Measurements from ENCODE around the gene NOS1AP. TPM values are rescaled to one million over a fixed set of nuclear protein-coding genes. Genes with fewer than 3 reads are reported as not detected.

NOS1AP gene
- total and polyA plus RNA-seq, 12 donors, result 0.37 to 12.0 (median 3.1) TPM

DNA sequence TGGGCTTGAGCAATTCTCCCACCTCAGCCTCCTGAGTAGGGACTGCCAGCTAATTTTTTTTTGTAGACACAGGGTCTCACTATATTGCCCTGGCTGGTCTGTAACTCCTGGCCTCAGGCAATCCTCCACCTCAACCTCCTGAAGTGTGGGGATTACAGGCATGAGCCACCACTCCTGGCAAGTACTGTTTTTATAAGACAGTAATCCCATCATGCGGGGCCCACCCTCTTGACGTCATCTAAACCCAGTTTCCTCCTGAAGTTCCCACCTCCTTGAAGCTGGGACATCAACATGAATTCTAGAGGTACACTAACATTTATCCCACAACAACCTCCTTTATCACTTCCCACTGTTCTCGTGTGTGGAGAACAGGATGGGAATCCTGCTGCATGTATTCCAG lies 202.5 kb downstream of the NOS1AP start:
- intact Hi-C loops (cut with DNase I), result loop anchor here in 1 of 2 donors (5.0 to 10.0 kb wide), 2 partner anchors 215 to 223 kb away; partner anchors contain the start of gene UHMK1
- no peaks in the 10 kb centered on the region for H3K36me3 ChIP-seq (replicated peaks in 1 of 2)
- no peaks in the 10 kb centered on the region for H3K27me3 ChIP-seq
- no peaks in the 10 kb centered on the region for H3K9me3 ChIP-seq (replicated peaks in 1 of 3)
- no peak overlapping the region for H3K27ac ChIP-seq
- DNase-seq, result no peak
- WGBS, 4 donors, result 85 to 91% (median 88%) methylated on average over 3 of the region's 3 CpGs
- no peak overlapping the region for H3K4me3 ChIP-seq
- no peaks in the 10 kb centered on the region for H3K4me1 ChIP-seq (replicated peaks in 1 of 2)
- no peak for TF ChIP-seq POLR2A (IDR thresholded peaks at IDR 0.05)
- TF ChIP-seq, protein P1, sequence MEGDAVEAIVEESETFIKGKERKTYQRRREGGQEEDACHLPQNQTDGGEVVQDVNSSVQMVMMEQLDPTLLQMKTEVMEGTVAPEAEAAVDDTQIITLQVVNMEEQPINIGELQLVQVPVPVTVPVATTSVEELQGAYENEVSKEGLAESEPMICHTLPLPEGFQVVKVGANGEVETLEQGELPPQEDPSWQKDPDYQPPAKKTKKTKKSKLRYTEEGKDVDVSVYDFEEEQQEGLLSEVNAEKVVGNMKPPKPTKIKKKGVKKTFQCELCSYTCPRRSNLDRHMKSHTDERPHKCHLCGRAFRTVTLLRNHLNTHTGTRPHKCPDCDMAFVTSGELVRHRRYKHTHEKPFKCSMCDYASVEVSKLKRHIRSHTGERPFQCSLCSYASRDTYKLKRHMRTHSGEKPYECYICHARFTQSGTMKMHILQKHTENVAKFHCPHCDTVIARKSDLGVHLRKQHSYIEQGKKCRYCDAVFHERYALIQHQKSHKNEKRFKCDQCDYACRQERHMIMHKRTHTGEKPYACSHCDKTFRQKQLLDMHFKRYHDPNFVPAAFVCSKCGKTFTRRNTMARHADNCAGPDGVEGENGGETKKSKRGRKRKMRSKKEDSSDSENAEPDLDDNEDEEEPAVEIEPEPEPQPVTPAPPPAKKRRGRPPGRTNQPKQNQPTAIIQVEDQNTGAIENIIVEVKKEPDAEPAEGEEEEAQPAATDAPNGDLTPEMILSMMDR (IDR thresholded peaks at IDR 0.05), result no peak

- TF ChIP-seq POLR2A (IDR thresholded peaks at IDR 0.05), result no peak
- TF ChIP-seq, protein P1 (IDR thresholded peaks at IDR 0.05), result no peak
- Histone ChIP-seq H3K4me3 (no peak overlapping the region), H3K27ac (no peak overlapping the region), H3K4me1 (replicated peaks in 1 of 2) (no peaks in the 10 kb centered on the region), H3K9me3 (replicated peaks in 1 of 3) (no peaks in the 10 kb centered on the region), H3K27me3 (no peaks in the 10 kb centered on the region), H3K36me3 (replicated peaks in 1 of 2) (no peaks in the 10 kb centered on the region)
- no peak for DNase-seq
- intact Hi-C loops (cut with DNase I), result loop anchor here in 1 of 2 donors (5.0 to 10.0 kb wide), 2 partner anchors 215 to 222 kb away; partner anchors contain the start of gene UHMK1
- 80 to 94% (median 87%) methylated on average over 5 of the region's 5 CpGs for WGBS, 4 donors
Observed at GRCh38 chr1:162272419-162272818, 202.9 kb downstream of the NOS1AP start.

DNA sequence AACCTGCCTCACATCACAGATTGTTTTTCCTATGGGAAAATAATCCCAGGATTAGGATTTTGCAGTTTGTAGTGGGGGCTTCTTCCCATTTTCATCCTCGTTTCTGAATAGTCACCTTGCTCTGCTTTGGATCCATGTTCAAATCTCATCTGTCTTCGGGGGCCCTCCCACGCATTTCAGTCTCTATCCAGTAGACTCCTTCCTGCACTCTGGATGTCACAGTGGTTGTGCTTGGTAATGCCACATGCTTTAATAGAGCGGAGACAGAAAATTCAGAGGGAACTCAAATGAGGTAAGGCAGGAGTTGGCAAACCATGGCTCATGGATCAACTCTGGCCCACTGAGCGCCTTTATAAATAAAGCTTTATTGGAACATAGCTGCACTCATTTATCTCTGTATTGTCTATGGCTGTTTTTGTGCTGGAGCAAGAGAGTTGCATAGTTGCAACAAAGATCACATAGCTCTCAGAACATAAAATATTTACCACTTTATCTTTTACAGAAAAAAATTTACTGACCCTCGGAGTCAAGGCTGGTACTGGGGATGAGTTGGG lies 206.2 kb downstream of the NOS1AP start:
- H3K4me1 ChIP-seq (replicated peaks in 1 of 2), result no peaks in the 10 kb centered on the region
- no peak overlapping the region for H3K27ac ChIP-seq
- H3K27me3 ChIP-seq, result no peaks in the 10 kb centered on the region
- no peaks in the 10 kb centered on the region for H3K36me3 ChIP-seq (replicated peaks in 1 of 2)
- WGBS, 4 donors, result 89 to 95% (median 92%) methylated on average over 6 of the region's 6 CpGs
- H3K9me3 ChIP-seq (replicated peaks in 1 of 3), result no peaks in the 10 kb centered on the region
- no peak for DNase-seq
- no peak overlapping the region for H3K4me3 ChIP-seq
- intact Hi-C loops (cut with DNase I), result loop anchor here (5.0 to 10.0 kb wide), 3 partner anchors 218 to 483 kb away; partner anchors contain the start of gene UHMK1 (in 1 of the 2)
- TF ChIP-seq, protein P1 (IDR thresholded peaks at IDR 0.05), result no peak
- TF ChIP-seq POLR2A (IDR thresholded peaks at IDR 0.05), result no peak

DNA sequence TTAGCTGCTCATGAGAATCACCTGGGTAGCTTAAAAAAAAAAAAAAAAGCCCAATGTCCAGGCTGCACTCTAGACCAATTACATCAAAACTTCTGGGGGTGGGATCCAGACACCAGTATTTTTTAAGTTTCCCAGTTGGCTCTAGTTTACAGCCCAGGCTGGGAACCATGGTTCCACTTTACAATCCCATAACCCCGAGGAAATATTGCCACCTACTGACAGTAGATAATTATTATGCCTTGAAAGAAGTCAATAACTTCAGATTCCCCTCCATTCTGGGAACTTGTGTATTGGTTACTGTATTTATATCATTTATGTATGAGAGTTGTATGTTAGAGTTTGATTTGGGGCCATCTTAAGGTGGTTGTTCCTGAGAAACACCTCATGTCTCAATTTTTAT lies 207.0 kb downstream of the NOS1AP start:
- no peak for DNase-seq
- 8 to 41% (median 27%) methylated on average over 1 of the region's 1 CpG for WGBS, 4 donors
- intact Hi-C loops (cut with DNase I), result loop anchor here (5.0 to 10.0 kb wide), 3 partner anchors 218 to 484 kb away; partner anchors contain the start of gene UHMK1 (in 1 of the 2)
- Histone ChIP-seq H3K9me3 (replicated peaks in 1 of 3) (no peaks in the 10 kb centered on the region), H3K4me1 (replicated peaks in 1 of 2) (no peaks in the 10 kb centered on the region), H3K27ac (no peak overlapping the region), H3K36me3 (replicated peaks in 1 of 2) (no peaks in the 10 kb centered on the region), H3K27me3 (no peaks in the 10 kb centered on the region), H3K4me3 (no peak overlapping the region)
- no peak for TF ChIP-seq POLR2A (IDR thresholded peaks at IDR 0.05)
- TF ChIP-seq, protein P1 (IDR thresholded peaks at IDR 0.05), result peak; percentile 15 to 53 (median 47)
